GM21360 (cell line): ENCODE results near the gene AP3B1.

Experiments
- ATAC-seq: cut with Tn5 transposase; IDR thresholded peaks from one replicate; pipeline ENCODE4 v1.9.1; 2021; ENCODE audit warnings: mild to moderate bottlenecking, moderate library complexity; ENCODE audit not compliant: unreplicated experiment

AP3B1 gene

GRCh38 chr5:78008356-78008967 is 286.0 kb downstream of the AP3B1 start:
- ATAC-seq: no peak

- no peak for ATAC-seq
Observed at GRCh38 chr5:78007233-78007632, 287.3 kb downstream of the AP3B1 start.

GRCh38 chr5:78006449-78006848 is 288.0 kb downstream of the AP3B1 start:
- no peak for ATAC-seq

GRCh38 chr5:78005021-78005785 is 289.3 kb downstream of the AP3B1 start:
- ATAC-seq: no peak

- no peak for ATAC-seq
Observed at GRCh38 chr5:78004559-78004958, 289.9 kb downstream of the AP3B1 start.

- no peak for ATAC-seq
Observed at GRCh38 chr5:78003919-78004318, 290.6 kb downstream of the AP3B1 start.

- no peak for ATAC-seq
Observed at GRCh38 chr5:78003450-78003849, 291.0 kb downstream of the AP3B1 start.

- ATAC-seq: no peak
Observed at GRCh38 chr5:78002690-78003089, 291.8 kb downstream of the AP3B1 start.

- ATAC-seq: no peak
Observed at GRCh38 chr5:78001197-78001596, 293.3 kb downstream of the AP3B1 start.

GRCh38 chr5:78000191-78000590 is 294.3 kb downstream of the AP3B1 start:
- no peak for ATAC-seq

GRCh38 chr5:77999399-77999798 is 295.1 kb downstream of the AP3B1 start:
- no peak for ATAC-seq

GRCh38 chr5:77996943-77997342 is 297.6 kb downstream of the AP3B1 start:
- ATAC-seq: no peak

- no peak for ATAC-seq
Observed at GRCh38 chr5:77995793-77996409, 298.6 kb downstream of the AP3B1 start.

GRCh38 chr5:77994943-77995342 is 299.6 kb downstream of the AP3B1 start:
- no peak for ATAC-seq

- ATAC-seq: no peak
Observed at GRCh38 chr5:77993855-77994318, 300.6 kb downstream of the AP3B1 start.

GRCh38 chr5:77993141-77993854 is 301.2 kb downstream of the AP3B1 start:
- ATAC-seq: no peak

GRCh38 chr5:77991084-77991483 is 303.4 kb downstream of the AP3B1 start:
- no peak for ATAC-seq

- no peak for ATAC-seq
Observed at GRCh38 chr5:77990020-77990419, 304.5 kb downstream of the AP3B1 start.

- ATAC-seq: no peak
Observed at GRCh38 chr5:77987988-77988387, 306.5 kb downstream of the AP3B1 start.

GRCh38 chr5:77987331-77987730 is 307.2 kb downstream of the AP3B1 start:
- ATAC-seq: no peak

- ATAC-seq: no peak
Observed at GRCh38 chr5:77986261-77986660, 308.2 kb downstream of the AP3B1 start.
